Hepatocyte (in vitro differentiated cells): ENCODE measurements around the gene VPS4A. TPM values are rescaled to one million over a fixed set of nuclear protein-coding genes. Genes with fewer than 3 reads are reported as not detected.

Experiments used
- DNase-seq: peaks from one replicate; pipeline ENCODE4 v3.0.0-alpha.2; 2016; ENCODE audit warnings: low spot score
- H2AFZ ChIP-seq: fragments of 200-600 bp; sonication (generic); 2 replicates; pipeline ENCODE4 v1.6.0; 2016; ENCODE audit warnings: antibody characterized with exemption, mild to moderate bottlenecking
- H3K27ac ChIP-seq: fragments of 200-600 bp; sonication (generic); 2 replicates; pipeline ENCODE4 v1.5.1; 2016; ENCODE audit warnings: mild to moderate bottlenecking
- H3K27me3 ChIP-seq: fragments of 200-600 bp; sonication (generic); 2 replicates; pipeline ENCODE4 v1.6.1; 2016
- H3K36me3 ChIP-seq: fragments of 200-600 bp; sonication (generic); replicated peaks from 2 replicates; pipeline ENCODE4 v1.5.1; 2016; ENCODE audit warnings: low read depth; ENCODE audit not compliant: insufficient read depth
- H3K4me1 ChIP-seq: fragments of 200-600 bp; sonication (generic); 2 replicates; pipeline ENCODE4 v1.5.1; 2016; ENCODE audit warnings: mild to moderate bottlenecking, moderate library complexity; ENCODE audit not compliant: insufficient read depth
- H3K4me2 ChIP-seq: fragments of 200-600 bp; sonication (generic); 2 replicates; pipeline ENCODE4 v1.6.0; 2016
- H3K4me3 ChIP-seq: fragments of 200-600 bp; sonication (generic); 2 replicates; pipeline ENCODE4 v1.5.1; 2016; ENCODE audit warnings: mild to moderate bottlenecking
- H3K79me2 ChIP-seq: fragments of 200-600 bp; sonication (generic); 2 replicates; pipeline ENCODE4 v1.6.0; 2017; ENCODE audit warnings: mild to moderate bottlenecking
- H3K9me2 ChIP-seq: fragments of 200-600 bp; sonication (generic); replicated peaks from 2 replicates; pipeline ENCODE4 v1.6.0; 2017; ENCODE audit warnings: mild to moderate bottlenecking; ENCODE audit not compliant: insufficient read depth
- H3K9me3 ChIP-seq: fragments of 200-600 bp; sonication (generic); 2 replicates; pipeline ENCODE4 v1.5.1; 2016; ENCODE audit warnings: low read depth, mild to moderate bottlenecking
- H4K20me1 ChIP-seq: fragments of 200-600 bp; sonication (generic); 2 replicates; pipeline ENCODE4 v1.6.0; 2016; ENCODE audit warnings: mild to moderate bottlenecking; ENCODE audit not compliant: insufficient read depth, poor library complexity, severe bottlenecking
- EZH2 ChIP-seq: fragments of 200-600 bp; sonication (generic); IDR thresholded peaks from 2 replicates; pipeline ENCODE4 v1.6.1; 2016; ENCODE audit warnings: antibody characterized with exemption, mild to moderate bottlenecking, borderline replicate concordance
- EZH2phosphoT487 ChIP-seq: fragments of 200-600 bp; sonication (generic); IDR thresholded peaks from one replicate; pipeline ENCODE4 v1.6.1; 2018; ENCODE audit warnings: antibody characterized with exemption, mild to moderate bottlenecking, low read depth, moderate library complexity; ENCODE audit not compliant: unreplicated experiment, severe bottlenecking
- WGBS: methylation state at CpG from one replicate; pipeline ENCODE4 v1.1.6; 2016; ENCODE audit warnings: low lambda C conversion rate; ENCODE audit errors: missing lambda C conversion rate; 5-methylcytosine and 5-hydroxymethylcytosine counted together
- polyA plus RNA-seq: library from polyadenylated mRNA; unstranded; fragments of >200 nt; fragmentation: Nextera tagmentation; extraction: Ambion mirVana; gene quantifications from 2 replicates; pipeline ENCODE4 v1.2.1, GENCODE V29; 2016
- total RNA-seq: library from RNA; depleted of rRNA; stranded (reverse); fragments of >200 nt; gene quantifications from 2 replicates; pipeline ENCODE4 v1.2.3, GENCODE V29; 2014
- TF ChIP-seq, protein P1 (sequence below): fragments of 200-600 bp; sonication (generic); IDR thresholded peaks from 2 replicates; pipeline ENCODE4 v1.5.1; 2016; ENCODE audit warnings: antibody characterized with exemption, mild to moderate bottlenecking; ENCODE audit not compliant: poor library complexity

VPS4A gene
- total and polyA plus RNA-seq, 2 experiments from 2014 or later, result 19.9 to 36.9 TPM

DNA sequence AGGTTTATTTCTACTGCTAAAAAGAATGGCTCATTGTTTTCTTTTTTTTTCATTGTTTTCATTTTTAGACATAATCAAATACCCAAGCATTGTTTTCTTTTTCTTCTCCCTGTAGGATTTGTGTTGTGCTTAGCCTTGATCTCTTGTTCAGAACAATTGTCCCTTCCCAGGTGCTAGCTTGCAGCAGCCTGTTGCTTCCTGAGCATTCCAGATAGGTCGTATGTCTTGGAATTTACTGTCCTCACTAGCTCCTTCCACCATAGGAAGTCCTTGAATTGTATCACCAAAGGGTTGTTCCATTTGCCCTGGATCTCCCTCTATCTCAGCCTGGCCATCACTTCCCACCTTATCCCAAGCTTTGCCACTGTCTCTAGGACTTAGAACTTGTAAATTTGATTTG is 10.0 kb upstream of the VPS4A start:
- H3K36me3 ChIP-seq, result no peaks in the 10 kb centered on the region
- DNase-seq, result no peak
- H3K9me2 ChIP-seq, result no peaks in the 10 kb centered on the region
- TF ChIP-seq, protein P1, sequence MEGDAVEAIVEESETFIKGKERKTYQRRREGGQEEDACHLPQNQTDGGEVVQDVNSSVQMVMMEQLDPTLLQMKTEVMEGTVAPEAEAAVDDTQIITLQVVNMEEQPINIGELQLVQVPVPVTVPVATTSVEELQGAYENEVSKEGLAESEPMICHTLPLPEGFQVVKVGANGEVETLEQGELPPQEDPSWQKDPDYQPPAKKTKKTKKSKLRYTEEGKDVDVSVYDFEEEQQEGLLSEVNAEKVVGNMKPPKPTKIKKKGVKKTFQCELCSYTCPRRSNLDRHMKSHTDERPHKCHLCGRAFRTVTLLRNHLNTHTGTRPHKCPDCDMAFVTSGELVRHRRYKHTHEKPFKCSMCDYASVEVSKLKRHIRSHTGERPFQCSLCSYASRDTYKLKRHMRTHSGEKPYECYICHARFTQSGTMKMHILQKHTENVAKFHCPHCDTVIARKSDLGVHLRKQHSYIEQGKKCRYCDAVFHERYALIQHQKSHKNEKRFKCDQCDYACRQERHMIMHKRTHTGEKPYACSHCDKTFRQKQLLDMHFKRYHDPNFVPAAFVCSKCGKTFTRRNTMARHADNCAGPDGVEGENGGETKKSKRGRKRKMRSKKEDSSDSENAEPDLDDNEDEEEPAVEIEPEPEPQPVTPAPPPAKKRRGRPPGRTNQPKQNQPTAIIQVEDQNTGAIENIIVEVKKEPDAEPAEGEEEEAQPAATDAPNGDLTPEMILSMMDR, result no peak
- TF ChIP-seq EZH2 (no peak), EZH2phosphoT487 (no peak)
- H3K4me1 ChIP-seq, result no peaks in the 10 kb centered on the region
- no peak overlapping the region for H3K4me2 ChIP-seq
- H3K27me3 ChIP-seq, result no peaks in the 10 kb centered on the region
- no peaks in the 10 kb centered on the region for H4K20me1 ChIP-seq
- no peaks in the 10 kb centered on the region for H3K79me2 ChIP-seq
- H2AFZ ChIP-seq, result no peak overlapping the region
- 84% methylated on average over 1 of the region's 1 CpG for WGBS
- H3K4me3 ChIP-seq, result no peak overlapping the region
- no peaks in the 10 kb centered on the region for H3K9me3 ChIP-seq
- H3K27ac ChIP-seq, result no peak overlapping the region

DNA sequence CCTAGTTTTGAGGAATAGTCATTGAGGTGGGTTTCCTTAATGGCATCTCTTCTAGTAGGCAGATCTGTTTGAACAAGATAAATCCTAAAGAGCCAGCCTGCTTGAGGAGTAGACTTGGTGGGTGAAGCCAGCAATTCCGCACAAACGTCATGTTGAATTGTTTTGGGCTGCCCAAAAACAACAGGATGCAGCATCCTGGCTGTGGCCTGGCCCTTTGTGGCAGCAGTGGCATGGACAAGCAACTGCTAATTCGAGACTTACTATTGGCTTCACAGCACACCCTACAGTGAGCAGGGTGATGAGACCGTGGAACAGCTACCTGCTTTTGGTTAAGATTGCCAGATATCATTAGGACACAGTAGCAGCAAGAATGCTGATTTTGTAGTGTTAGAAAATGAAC is 9.3 kb upstream of the VPS4A start:
- no peaks in the 10 kb centered on the region for H4K20me1 ChIP-seq
- TF ChIP-seq EZH2 (no peak), EZH2phosphoT487 (no peak)
- TF ChIP-seq, protein P1, result no peak
- H3K36me3 ChIP-seq, result no peaks in the 10 kb centered on the region
- no peaks in the 10 kb centered on the region for H3K9me2 ChIP-seq
- H3K4me1 ChIP-seq, result no peaks in the 10 kb centered on the region
- H2AFZ ChIP-seq, result no peak overlapping the region
- no peak overlapping the region for H3K4me3 ChIP-seq
- H3K79me2 ChIP-seq, result no peaks in the 10 kb centered on the region
- H3K4me2 ChIP-seq, result no peak overlapping the region
- DNase-seq, result no peak
- H3K27me3 ChIP-seq, result no peaks in the 10 kb centered on the region
- H3K9me3 ChIP-seq, result no peaks in the 10 kb centered on the region
- WGBS, result 93% methylated on average over 4 of the region's 4 CpGs
- no peak overlapping the region for H3K27ac ChIP-seq

DNA sequence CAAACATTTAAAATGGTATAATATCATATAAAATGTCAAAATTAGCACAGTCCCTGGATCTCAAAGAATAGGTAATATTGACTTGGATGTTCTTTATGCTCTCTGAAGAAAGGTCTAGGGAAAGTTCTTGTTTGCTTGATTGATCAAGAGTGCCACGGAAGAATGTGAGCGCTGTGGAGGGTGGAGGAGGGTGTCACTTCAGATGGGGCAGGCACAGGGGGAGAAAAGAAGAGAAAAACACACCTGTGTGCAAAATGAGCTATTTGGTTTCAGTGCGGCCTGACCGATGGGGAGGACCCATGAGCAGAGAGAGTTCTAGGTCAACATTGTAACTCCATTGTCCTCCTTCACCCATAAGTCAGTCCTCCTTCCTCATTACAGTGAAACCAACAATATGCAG is 8.8 kb upstream of the VPS4A start:
- Histone ChIP-seq H3K79me2 (no peaks in the 10 kb centered on the region), H2AFZ (no peak overlapping the region), H3K9me2 (no peaks in the 10 kb centered on the region), H3K9me3 (no peaks in the 10 kb centered on the region), H3K4me3 (no peak overlapping the region), H3K4me1 (no peaks in the 10 kb centered on the region), H3K36me3 (no peaks in the 10 kb centered on the region), H3K27me3 (no peaks in the 10 kb centered on the region), H3K27ac (no peak overlapping the region), H3K4me2 (no peak overlapping the region), H4K20me1 (no peaks in the 10 kb centered on the region)
- WGBS, result 94% methylated on average over 4 of the region's 4 CpGs
- TF ChIP-seq EZH2phosphoT487 (no peak), EZH2 (no peak)
- TF ChIP-seq, protein P1, result no peak
- no peak for DNase-seq

DNA sequence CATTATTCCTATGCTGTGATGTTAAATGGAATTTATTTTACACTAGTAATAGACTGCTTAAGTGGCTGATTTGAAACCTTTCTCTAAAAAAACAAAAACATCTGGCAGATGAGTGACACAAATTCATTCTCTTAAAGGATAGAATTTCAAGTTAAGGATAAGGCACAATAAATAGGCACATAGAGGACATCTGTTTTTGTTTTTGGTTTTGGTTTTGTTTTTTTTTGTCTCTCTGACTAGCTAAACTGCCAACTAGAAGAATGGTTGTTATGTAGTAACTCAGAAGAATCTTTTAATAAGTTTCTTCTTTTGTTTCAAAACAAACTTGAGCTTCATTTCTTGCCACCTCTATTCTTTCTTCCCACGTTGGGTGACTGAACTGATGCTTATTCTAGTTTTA is 5.1 kb upstream of the VPS4A start:
- Histone ChIP-seq H3K9me3 (no peaks in the 10 kb centered on the region), H4K20me1 (no peaks in the 10 kb centered on the region), H3K4me1 (no peaks in the 10 kb centered on the region), H3K4me2 (no peak overlapping the region), H2AFZ (no peak overlapping the region), H3K27ac (no peak overlapping the region), H3K36me3 (no peaks in the 10 kb centered on the region), H3K27me3 (no peaks in the 10 kb centered on the region), H3K4me3 (no peak overlapping the region), H3K79me2 (no peaks in the 10 kb centered on the region), H3K9me2 (no peaks in the 10 kb centered on the region)
- no peak for TF ChIP-seq EZH2phosphoT487
- TF ChIP-seq, protein P1, result no peak
- no peak for TF ChIP-seq EZH2
- 79% methylated on average over 1 of the region's 1 CpG for WGBS
- no peak for DNase-seq
